ENCODE measurements around the gene APBA2. TPM values are rescaled to one million over a fixed set of nuclear protein-coding genes. Genes with fewer than 3 reads are reported as not detected.

APBA2 gene
- total and polyA plus RNA-seq, 11 donors, result 0.16 to 1.3 (median 0.40) TPM; not detected in 2

- Histone ChIP-seq H3K4me1 (no peaks in the 10 kb centered on the region), H3K4me3 (no peak overlapping the region), H3K27ac (no peak overlapping the region), H3K27me3 (no peaks in the 10 kb centered on the region), H3K36me3 (no peaks in the 10 kb centered on the region), H3K9me3 (no peaks in the 10 kb centered on the region)
- 60 to 69% (median 63%) methylated on average over 2 of the region's 2 CpGs for WGBS, 4 donors
- TF ChIP-seq POLR2A (IDR thresholded peaks at IDR 0.05) (no peak), CTCF (IDR thresholded peaks at IDR 0.05) (no peak)
- intact Hi-C loops (cut with DNase I), result no loop called here
- no peak for ATAC-seq
- no peak for DNase-seq
These were observed 123.1 kb downstream of the APBA2 start for GRCh38 chr15:29008846-29009245.

- ATAC-seq, result no peak
- Histone ChIP-seq H3K9me3 (no peaks in the 10 kb centered on the region), H3K4me1 (no peaks in the 10 kb centered on the region), H3K4me3 (no peak overlapping the region), H3K27ac (no peak overlapping the region), H3K27me3 (no peaks in the 10 kb centered on the region), H3K36me3 (no peaks in the 10 kb centered on the region)
- 87 to 94% (median 89%) methylated on average over 2 of the region's 2 CpGs for WGBS, 4 donors
- intact Hi-C loops (cut with DNase I), result no loop called here
- DNase-seq, result no peak
- TF ChIP-seq CTCF (IDR thresholded peaks at IDR 0.05) (no peak), POLR2A (IDR thresholded peaks at IDR 0.05) (no peak)
These were observed 126.3 kb downstream of the APBA2 start for GRCh38 chr15:29012097-29012496.

GRCh38 chr15:29014493-29014892, 128.7 kb downstream of the APBA2 start:
- no peak for TF ChIP-seq CTCF (IDR thresholded peaks at IDR 0.05)
- TF ChIP-seq POLR2A (IDR thresholded peaks at IDR 0.05), result no peak
- Histone ChIP-seq H3K27ac (no peak overlapping the region), H3K9me3 (no peaks in the 10 kb centered on the region), H3K4me1 (no peaks in the 10 kb centered on the region), H3K4me3 (no peak overlapping the region), H3K36me3 (no peaks in the 10 kb centered on the region), H3K27me3 (no peaks in the 10 kb centered on the region)
- no peak for ATAC-seq
- intact Hi-C loops (cut with DNase I), result no loop called here
- WGBS, 4 donors, result 17 to 24% (median 21%) methylated on average over 1 of the region's 1 CpG
- DNase-seq, result no peak

- H3K27ac ChIP-seq, result no peak overlapping the region
- 79 to 84% (median 82%) methylated on average over 3 of the region's 3 CpGs for WGBS, 4 donors
- intact Hi-C loops (cut with DNase I), result no loop called here
These were observed 130.7 kb downstream of the APBA2 start for GRCh38 chr15:29016518-29016917.

More at GRCh38 chr15:29016518-29016917, 130.7 kb downstream of the APBA2 start:
- H3K9me3 ChIP-seq, result no peaks in the 10 kb centered on the region
- peaks cover 0 to 7% (median 0%) of the 10 kb centered on the region in 9 donors for H3K27me3 ChIP-seq
- no peak for ATAC-seq
- TF ChIP-seq POLR2A (IDR thresholded peaks at IDR 0.05), result no peak
- TF ChIP-seq CTCF (IDR thresholded peaks at IDR 0.05), result no peak
- DNase-seq, result no peak
- no peak overlapping the region for H3K4me3 ChIP-seq
- H3K4me1 ChIP-seq, result no peaks in the 10 kb centered on the region
- H3K36me3 ChIP-seq, result no peaks in the 10 kb centered on the region

All from heart left ventricle (tissue), 16 donors.